IPS-20b (cell line): ENCODE data around the gene RC3H1.
"Not testable (repeated sequence)": the region's sequence is repeated elsewhere in the genome, so short reads cannot be mapped to it uniquely, and the experiment has no call there.

Experiments used
- H3K27ac ChIP-seq: one replicate; pipeline ENCODE4 v1.5.1; 2013; ENCODE audit warnings: low read length
- H3K27me3 ChIP-seq: 2 replicates; pipeline ENCODE4 v1.6.1; 2013; ENCODE audit warnings: mild to moderate bottlenecking, low read length, inconsistent platforms; ENCODE audit not compliant: insufficient read depth
- H3K36me3 ChIP-seq: 2 replicates; pipeline ENCODE4 v1.6.1; 2013; ENCODE audit warnings: low read depth, mild to moderate bottlenecking, inconsistent platforms, low read length, moderate library complexity; ENCODE audit not compliant: insufficient read depth
- H3K4me1 ChIP-seq: 2 replicates; pipeline ENCODE4 v1.6.1; 2013; ENCODE audit warnings: mild to moderate bottlenecking, control low read depth, inconsistent platforms, low read length, moderate library complexity; ENCODE audit not compliant: insufficient read depth
- H3K4me3 ChIP-seq: 2 replicates; pipeline ENCODE4 v1.5.1; 2013; ENCODE audit warnings: mild to moderate bottlenecking, low read length, inconsistent platforms
- H3K9ac ChIP-seq: 2 replicates; pipeline ENCODE4 v1.6.1; 2013; ENCODE audit warnings: low read depth, mild to moderate bottlenecking, inconsistent platforms, low read length, moderate library complexity
- H3K9me3 ChIP-seq: 2 replicates; pipeline ENCODE4 v1.6.1; 2013; ENCODE audit warnings: mild to moderate bottlenecking, low read depth, low read length, inconsistent platforms; ENCODE audit not compliant: insufficient read depth

The RC3H1 gene

GRCh38 chr1:173937062-173937461, 85.1 kb downstream of the RC3H1 start:
- H3K36me3 ChIP-seq = peaks cover 68% of the 10 kb centered on the region
- no peak overlapping the region for H3K27ac ChIP-seq
- H3K4me1 ChIP-seq = no peaks in the 10 kb centered on the region; the same call in 1 of the 2 replicates

GRCh38 chr1:173934440-173934839, 87.7 kb downstream of the RC3H1 start:
- Histone ChIP-seq H3K9ac (no peak overlapping the region), H3K4me3 (no peak overlapping the region), H3K27me3 (no peaks in the 10 kb centered on the region), H3K36me3 (peaks cover 46% of the 10 kb centered on the region), H3K27ac (no peak overlapping the region), H3K9me3 (no peaks in the 10 kb centered on the region), H3K4me1 (no peaks in the 10 kb centered on the region; the same call in 1 of the 2 replicates)

More at GRCh38 chr1:173937062-173937461, 85.1 kb downstream of the RC3H1 start:
- no peaks in the 10 kb centered on the region for H3K27me3 ChIP-seq
- no peak overlapping the region for H3K4me3 ChIP-seq
- H3K9ac ChIP-seq = no peak overlapping the region
- H3K9me3 ChIP-seq = no peaks in the 10 kb centered on the region

- H3K36me3 ChIP-seq = peaks cover 20% of the 10 kb centered on the region; the same call in 1 of the 2 replicates
- H3K4me1 ChIP-seq, H3K4me3 ChIP-seq, H3K27me3 ChIP-seq, H3K9ac ChIP-seq, H3K27ac ChIP-seq, H3K9me3 ChIP-seq: not testable (repeated sequence)
These were observed 91.6 kb downstream of the RC3H1 start for GRCh38 chr1:173930541-173930940.

GRCh38 chr1:173925306-173926242, 96.6 kb downstream of the RC3H1 start:
- Histone ChIP-seq H3K27me3 (no peaks in the 10 kb centered on the region), H3K27ac (no peak overlapping the region), H3K4me1 (no peaks in the 10 kb centered on the region), H3K9me3 (no peaks in the 10 kb centered on the region), H3K9ac (no peak overlapping the region), H3K36me3 (no peaks in the 10 kb centered on the region), H3K4me3 (no peak overlapping the region)

DNA sequence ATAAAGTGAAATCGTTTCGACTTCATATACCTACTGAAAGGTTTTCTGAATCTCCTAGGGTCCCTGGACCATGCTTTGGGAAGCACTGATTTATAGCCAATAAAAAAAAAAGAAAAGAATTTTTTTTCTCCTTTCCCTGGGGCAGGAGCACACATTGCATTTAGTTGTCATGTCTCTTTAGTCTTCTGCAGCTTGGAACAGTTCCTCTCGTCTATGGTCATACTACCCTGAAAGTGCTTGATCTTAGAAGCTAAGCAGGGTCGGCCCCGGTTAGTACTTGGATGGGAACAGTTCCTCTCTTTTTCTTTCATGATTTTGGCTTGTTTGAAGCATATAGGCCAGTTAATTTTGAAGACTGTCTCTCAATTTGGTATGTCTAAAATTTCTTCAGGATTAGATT, 101.3 kb downstream of the RC3H1 start:
- Histone ChIP-seq H3K9ac (no peak overlapping the region), H3K36me3 (no peaks in the 10 kb centered on the region), H3K4me3 (no peak overlapping the region), H3K4me1 (no peaks in the 10 kb centered on the region), H3K9me3 (no peaks in the 10 kb centered on the region), H3K27ac (no peak overlapping the region), H3K27me3 (no peaks in the 10 kb centered on the region)

DNA sequence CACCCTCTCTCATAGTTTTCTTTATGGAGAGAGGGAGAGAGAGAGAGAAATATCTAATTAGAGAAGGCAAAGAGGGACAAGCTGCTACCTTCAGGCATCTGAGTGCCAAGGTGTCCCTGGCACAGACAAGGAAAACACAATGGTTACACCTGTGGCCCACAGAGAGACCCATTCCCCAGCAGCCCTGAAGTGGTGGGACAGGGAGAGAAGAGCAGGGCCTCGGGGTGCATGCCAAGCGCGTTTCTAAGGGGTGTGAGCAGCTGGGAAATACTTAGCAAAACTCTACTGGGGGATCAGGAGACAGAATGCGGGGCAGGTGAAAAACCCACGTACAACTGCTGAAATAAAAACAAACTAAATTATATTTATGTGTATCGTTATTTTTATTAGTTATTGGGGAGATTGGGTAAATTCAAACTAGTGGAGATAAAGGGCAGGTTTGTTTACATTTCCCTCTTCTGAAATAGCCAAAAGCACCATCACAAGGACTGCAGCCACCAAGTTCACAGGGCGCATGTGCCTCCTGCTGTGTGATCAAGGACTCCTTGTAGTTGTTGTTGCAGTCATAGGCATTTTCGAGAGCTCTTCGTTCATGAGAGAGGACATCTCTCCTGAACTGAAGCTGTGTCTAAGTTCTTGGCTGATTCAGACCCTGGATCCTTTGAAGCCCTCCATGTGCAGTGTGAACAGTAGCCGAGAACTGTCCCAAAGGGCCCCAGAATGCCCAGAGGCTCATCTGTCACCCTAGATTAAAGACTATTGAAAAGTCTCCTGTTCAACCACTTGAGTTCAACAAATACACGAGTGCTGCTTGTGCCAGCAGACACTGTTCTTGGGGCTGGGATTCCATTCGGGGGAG, 104.3 kb downstream of the RC3H1 start:
- H3K27ac ChIP-seq = no peak overlapping the region
- H3K27me3 ChIP-seq = no peaks in the 10 kb centered on the region
- H3K9me3 ChIP-seq = no peaks in the 10 kb centered on the region
- no peaks in the 10 kb centered on the region for H3K36me3 ChIP-seq
- H3K9ac ChIP-seq = no peak overlapping the region
- no peak overlapping the region for H3K4me3 ChIP-seq
- no peaks in the 10 kb centered on the region for H3K4me1 ChIP-seq

DNA sequence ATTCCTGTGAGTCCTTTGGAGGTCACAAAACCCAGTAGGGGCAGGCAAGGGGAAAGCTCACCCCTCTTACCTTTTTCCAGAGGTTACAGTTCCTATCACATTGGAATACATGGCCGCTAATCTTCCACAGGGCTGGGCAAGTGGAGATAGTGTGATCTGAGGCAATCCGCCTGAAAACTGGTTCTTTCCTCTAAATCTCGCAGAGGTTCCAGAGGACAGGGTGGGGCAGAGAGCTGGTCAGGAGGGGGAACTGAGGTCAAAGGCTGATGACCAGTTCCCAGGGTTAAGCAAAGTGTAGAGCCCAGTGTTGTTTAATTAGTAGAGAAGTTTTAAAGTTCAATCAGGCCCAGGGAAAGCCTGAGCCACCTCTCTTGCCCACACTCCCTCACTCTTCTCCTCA, 105.0 kb downstream of the RC3H1 start, which contains the start of gene SERPINC1:
SERPINC1 (minus strand) TSS at position 179 of the 400 bp plus-strand sequence; CDS start at position 111, 68 bp downstream.
- Histone ChIP-seq H3K36me3 (no peaks in the 10 kb centered on the region), H3K27me3 (no peaks in the 10 kb centered on the region), H3K27ac (no peak within 1 kb of the TSS), H3K9ac (no peak within 1 kb of the TSS), H3K4me1 (no peaks in the 10 kb centered on the region), H3K4me3 (no peak within 1 kb of the TSS), H3K9me3 (no peaks in the 10 kb centered on the region)

DNA sequence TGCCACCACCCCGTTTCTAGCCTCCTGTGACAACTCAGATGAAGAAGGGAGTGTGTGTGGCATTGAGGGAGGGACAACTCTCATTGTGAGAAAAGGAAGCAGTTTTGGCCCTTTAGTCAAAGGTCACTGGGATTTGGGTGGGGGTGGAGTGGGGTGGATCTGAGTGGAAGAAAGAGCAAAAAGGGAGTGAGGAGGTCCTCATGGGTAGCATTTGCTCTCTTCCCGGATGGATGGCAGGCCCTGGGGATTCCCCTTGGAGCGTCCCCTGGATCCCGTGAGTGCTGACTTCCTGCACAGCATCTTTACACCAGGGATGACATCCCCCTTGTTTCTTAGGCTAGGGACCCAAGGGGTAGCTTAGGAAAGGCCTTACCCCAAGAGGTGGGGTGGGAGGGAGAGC, 105.5 kb downstream of the RC3H1 start:
- H3K27me3 ChIP-seq = no peaks in the 10 kb centered on the region
- no peak overlapping the region for H3K4me3 ChIP-seq
- no peaks in the 10 kb centered on the region for H3K9me3 ChIP-seq
- H3K9ac ChIP-seq = no peak overlapping the region
- no peaks in the 10 kb centered on the region for H3K4me1 ChIP-seq
- H3K36me3 ChIP-seq = no peaks in the 10 kb centered on the region
- H3K27ac ChIP-seq = no peak overlapping the region

DNA sequence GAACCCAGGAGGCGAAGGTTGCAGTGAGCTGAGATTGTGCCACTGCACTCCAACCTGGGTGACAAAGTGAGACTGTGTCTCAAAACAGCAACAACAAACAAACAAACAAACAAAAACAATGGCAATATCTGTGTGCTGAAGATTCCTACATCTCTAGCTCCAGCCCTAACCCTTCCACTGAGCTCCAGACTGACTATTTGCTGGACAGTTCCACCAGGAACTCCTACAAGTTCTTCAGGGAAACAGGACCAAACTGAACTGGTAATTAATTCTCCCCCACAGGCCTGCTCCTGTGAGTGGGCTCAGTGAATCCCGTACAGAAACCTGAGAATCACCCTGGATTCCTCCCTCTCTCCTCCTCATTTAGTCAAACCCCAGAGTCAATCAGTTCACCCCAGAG, 106.6 kb downstream of the RC3H1 start:
- Histone ChIP-seq H3K36me3 (no peaks in the 10 kb centered on the region), H3K27ac (no peak overlapping the region), H3K4me1 (no peaks in the 10 kb centered on the region), H3K4me3 (no peak overlapping the region), H3K27me3 (no peaks in the 10 kb centered on the region), H3K9ac (no peak overlapping the region), H3K9me3 (no peaks in the 10 kb centered on the region)

GRCh38 chr1:173914366-173914871, 107.7 kb downstream of the RC3H1 start:
- Histone ChIP-seq H3K4me3 (no peak overlapping the region), H3K27ac (no peak overlapping the region), H3K9me3 (no peaks in the 10 kb centered on the region), H3K4me1 (no peaks in the 10 kb centered on the region), H3K27me3 (no peaks in the 10 kb centered on the region), H3K9ac (no peak overlapping the region), H3K36me3 (no peaks in the 10 kb centered on the region)

DNA sequence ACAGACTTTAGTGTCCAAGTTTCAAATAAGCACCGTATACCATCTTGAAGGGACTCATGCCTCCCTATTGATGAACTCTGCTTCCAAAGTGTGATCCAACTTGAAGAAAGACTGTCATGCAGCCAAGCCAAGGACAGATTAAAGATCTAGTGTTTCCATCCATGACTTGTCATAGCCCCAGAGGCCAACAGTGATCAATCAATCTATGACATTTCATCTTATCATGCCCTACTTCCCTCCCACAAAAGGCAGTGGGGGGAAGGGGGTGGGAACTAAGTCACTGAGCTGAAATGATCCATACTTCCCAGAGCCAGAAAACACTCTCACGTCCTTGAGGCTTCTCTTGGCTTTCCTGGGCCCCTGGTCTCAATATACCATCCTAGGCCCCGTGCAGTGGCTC, 109.0 kb downstream of the RC3H1 start:
- no peaks in the 10 kb centered on the region for H3K9me3 ChIP-seq
- H3K4me3 ChIP-seq = no peak overlapping the region
- H3K27me3 ChIP-seq = no peaks in the 10 kb centered on the region
- no peak overlapping the region for H3K9ac ChIP-seq
- no peak overlapping the region for H3K27ac ChIP-seq
- no peaks in the 10 kb centered on the region for H3K4me1 ChIP-seq
- H3K36me3 ChIP-seq = no peaks in the 10 kb centered on the region
